Measurements from ENCODE around the gene DYNLT1. TPM values are rescaled to one million over a fixed set of nuclear protein-coding genes. Genes with fewer than 3 reads are reported as not detected.
"Not testable (repeated sequence)": the region's sequence is repeated elsewhere in the genome, so short reads cannot be mapped to it uniquely, and the experiment has no call there.

DYNLT1 gene
- total RNA-seq, 1 experiment from 2014 or later, result 19.9 TPM

DNA sequence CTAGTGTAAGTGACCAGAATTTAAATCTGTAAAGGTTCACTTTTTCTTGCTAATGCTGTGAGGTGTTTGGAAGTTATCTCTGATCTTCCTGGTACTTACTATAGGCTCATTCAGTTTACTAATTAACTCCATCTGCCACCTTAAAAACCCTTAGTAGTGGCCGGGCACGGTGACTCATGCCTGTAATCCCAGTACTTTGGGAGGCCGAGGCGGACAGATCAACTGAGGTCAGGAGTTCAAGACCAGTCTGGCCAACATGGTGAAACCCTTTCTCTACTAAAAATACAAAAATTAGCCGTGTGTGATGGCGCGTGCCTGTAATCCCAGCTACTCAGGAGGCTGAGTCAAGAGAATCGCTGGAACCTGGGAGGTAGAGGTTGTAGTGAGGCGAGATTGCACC lies 12.4 kb upstream of the DYNLT1 start:
- H3K9me2 ChIP-seq (replicated peaks; ENCODE audit: insufficient read depth, low read length); H3K9me3 ChIP-seq (ENCODE audit: low read length); H3K36me3 ChIP-seq (ENCODE audit: insufficient read depth, low read length); H4K20me1 ChIP-seq (ENCODE audit: insufficient read depth, low read depth, low read length); H3K4me1 ChIP-seq (ENCODE audit: low read length); H3K4me2 ChIP-seq (ENCODE audit: low read depth, low read length, poor library complexity, severe bottlenecking); H3K79me2 ChIP-seq (ENCODE audit: low read length); H3K27me3 ChIP-seq (ENCODE audit: low read length); H3K27ac ChIP-seq (ENCODE audit: low read length); H2AFZ ChIP-seq (ENCODE audit: low read length); H3K4me3 ChIP-seq (ENCODE audit: low read length); H3K9ac ChIP-seq (ENCODE audit: low read length); DNase-seq: not testable (repeated sequence)

DNA sequence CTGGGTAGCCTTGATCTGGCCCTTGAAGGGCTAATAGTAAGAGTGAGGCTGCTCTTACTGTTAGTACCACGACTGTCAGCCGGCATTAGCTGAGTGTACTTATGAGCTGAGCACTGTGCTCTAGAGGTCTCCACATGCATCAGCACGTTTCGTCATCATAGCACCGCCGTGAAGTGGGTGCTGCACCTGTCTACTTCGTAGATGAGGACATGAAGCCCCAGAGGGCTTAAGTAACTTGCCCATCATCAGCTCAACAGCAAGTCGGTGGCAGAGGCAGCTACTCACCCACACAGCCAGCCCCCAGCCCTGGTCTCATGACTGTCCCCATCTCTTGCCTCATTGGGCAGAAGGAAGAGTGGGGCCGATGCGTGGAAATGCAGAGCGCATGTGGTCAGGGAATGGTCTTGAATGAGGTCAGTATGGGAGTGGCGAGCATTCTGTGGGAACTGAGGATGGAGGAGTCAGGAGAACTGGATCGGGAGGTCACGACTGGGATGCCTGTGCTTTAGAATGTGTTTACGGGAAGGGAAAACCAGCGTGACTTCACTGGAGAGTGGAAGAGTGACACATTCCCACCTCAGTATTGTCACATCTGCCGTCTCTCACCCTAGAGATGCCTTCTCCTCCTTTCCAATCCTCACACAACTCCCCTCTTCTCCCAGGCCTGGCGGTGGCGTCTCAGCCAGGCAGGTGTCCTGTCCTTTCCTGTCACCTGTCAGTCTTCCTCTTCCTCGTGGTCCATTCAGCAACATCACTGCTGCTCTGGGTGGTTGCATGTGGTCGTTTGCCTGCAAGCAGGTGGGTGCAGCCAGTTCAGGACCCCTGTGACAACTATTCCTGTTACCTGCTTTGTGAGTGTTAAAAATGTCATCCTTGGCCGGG lies 11.3 kb upstream of the DYNLT1 start:
- Histone ChIP-seq H2AFZ (ENCODE audit: low read length) (no peak overlapping the region), H3K27me3 (ENCODE audit: low read length) (no peaks in the 10 kb centered on the region), H3K27ac (ENCODE audit: low read length) (no peak overlapping the region), H3K4me2 (ENCODE audit: low read depth, low read length, poor library complexity, severe bottlenecking) (no peak overlapping the region), H3K36me3 (ENCODE audit: insufficient read depth, low read length) (no peaks in the 10 kb centered on the region), H3K9me3 (ENCODE audit: low read length) (no peaks in the 10 kb centered on the region), H3K4me1 (ENCODE audit: low read length) (no peaks in the 10 kb centered on the region), H3K9ac (ENCODE audit: low read length) (no peak overlapping the region), H3K79me2 (ENCODE audit: low read length) (no peaks in the 10 kb centered on the region), H4K20me1 (ENCODE audit: insufficient read depth, low read depth, low read length) (no peaks in the 10 kb centered on the region), H3K4me3 (ENCODE audit: low read length) (no peak overlapping the region), H3K9me2 (replicated peaks; ENCODE audit: insufficient read depth, low read length) (no peaks in the 10 kb centered on the region)
- DNase-seq, result no peak

DNA sequence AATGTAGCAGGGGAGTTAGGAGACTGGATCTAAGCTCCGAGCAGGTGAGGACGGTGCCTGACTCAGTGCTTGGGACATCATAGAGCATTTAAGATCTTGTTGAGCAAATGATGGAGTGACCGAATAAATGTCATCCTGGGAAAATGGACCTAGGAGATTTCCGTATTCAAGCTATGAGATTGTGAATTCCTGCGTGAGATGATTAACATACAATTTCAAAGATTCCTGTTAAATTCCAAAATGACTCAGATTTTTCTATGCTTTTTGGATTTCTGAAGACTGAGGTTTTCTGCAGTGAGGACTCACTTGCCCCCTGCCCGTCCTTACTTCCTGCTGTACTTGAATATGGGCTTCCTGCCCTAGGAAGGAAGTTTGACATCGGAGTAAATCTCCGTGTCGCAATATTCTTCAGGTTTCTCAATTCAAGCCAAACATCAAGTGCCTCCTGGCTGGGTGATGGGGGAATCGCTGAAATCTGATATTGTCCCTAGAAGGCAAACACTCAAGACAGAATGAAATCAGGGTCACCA lies 10.5 kb upstream of the DYNLT1 start:
- DNase-seq, result no peak
- H3K9me2 ChIP-seq (replicated peaks; ENCODE audit: insufficient read depth, low read length), result no peaks in the 10 kb centered on the region
- no peak overlapping the region for H2AFZ ChIP-seq (ENCODE audit: low read length)
- H3K4me1 ChIP-seq (ENCODE audit: low read length), result peaks cover 4% of the 10 kb centered on the region
- H3K9ac ChIP-seq (ENCODE audit: low read length), result no peak overlapping the region
- H3K27me3 ChIP-seq (ENCODE audit: low read length), result no peaks in the 10 kb centered on the region
- H4K20me1 ChIP-seq (ENCODE audit: insufficient read depth, low read depth, low read length), result no peaks in the 10 kb centered on the region
- H3K4me3 ChIP-seq (ENCODE audit: low read length), result no peak overlapping the region
- no peak overlapping the region for H3K4me2 ChIP-seq (ENCODE audit: low read depth, low read length, poor library complexity, severe bottlenecking)
- H3K27ac ChIP-seq (ENCODE audit: low read length), result no peak overlapping the region
- H3K9me3 ChIP-seq (ENCODE audit: low read length), result no peaks in the 10 kb centered on the region
- no peaks in the 10 kb centered on the region for H3K79me2 ChIP-seq (ENCODE audit: low read length)
- no peaks in the 10 kb centered on the region for H3K36me3 ChIP-seq (ENCODE audit: insufficient read depth, low read length)

DNA sequence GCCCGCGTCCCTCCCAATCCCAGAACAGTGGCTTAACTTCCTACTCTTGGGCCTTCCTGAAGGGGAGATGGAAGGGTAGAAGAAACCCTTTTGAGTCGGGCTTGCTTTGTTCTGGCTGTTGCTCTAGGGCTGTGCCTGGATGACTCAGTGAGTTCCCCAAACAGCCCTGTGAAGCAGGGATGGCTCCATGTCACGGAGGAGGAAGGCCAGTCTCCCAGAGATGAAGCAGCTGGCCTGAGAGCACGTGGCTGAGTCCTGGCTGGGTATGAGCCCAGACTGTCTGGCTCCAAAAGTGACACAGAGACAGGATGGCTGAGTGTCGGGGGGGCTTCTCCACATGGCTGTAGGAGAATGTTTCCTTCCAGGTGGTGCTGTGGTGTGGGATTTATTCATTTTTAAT lies 10.0 kb upstream of the DYNLT1 start:
- no peak overlapping the region for H3K9ac ChIP-seq (ENCODE audit: low read length)
- no peaks in the 10 kb centered on the region for H3K9me3 ChIP-seq (ENCODE audit: low read length)
- no peaks in the 10 kb centered on the region for H3K79me2 ChIP-seq (ENCODE audit: low read length)
- DNase-seq, result no peak
- peaks cover 9% of the 10 kb centered on the region for H3K4me1 ChIP-seq (ENCODE audit: low read length)
- H3K4me2 ChIP-seq (ENCODE audit: low read depth, low read length, poor library complexity, severe bottlenecking), result no peak overlapping the region
- no peaks in the 10 kb centered on the region for H3K36me3 ChIP-seq (ENCODE audit: insufficient read depth, low read length)
- H3K27ac ChIP-seq (ENCODE audit: low read length), result no peak overlapping the region
- no peaks in the 10 kb centered on the region for H3K9me2 ChIP-seq (replicated peaks; ENCODE audit: insufficient read depth, low read length)
- no peaks in the 10 kb centered on the region for H4K20me1 ChIP-seq (ENCODE audit: insufficient read depth, low read depth, low read length)
- no peak overlapping the region for H3K4me3 ChIP-seq (ENCODE audit: low read length)
- H3K27me3 ChIP-seq (ENCODE audit: low read length), result no peaks in the 10 kb centered on the region
- H2AFZ ChIP-seq (ENCODE audit: low read length), result no peak overlapping the region

DNA sequence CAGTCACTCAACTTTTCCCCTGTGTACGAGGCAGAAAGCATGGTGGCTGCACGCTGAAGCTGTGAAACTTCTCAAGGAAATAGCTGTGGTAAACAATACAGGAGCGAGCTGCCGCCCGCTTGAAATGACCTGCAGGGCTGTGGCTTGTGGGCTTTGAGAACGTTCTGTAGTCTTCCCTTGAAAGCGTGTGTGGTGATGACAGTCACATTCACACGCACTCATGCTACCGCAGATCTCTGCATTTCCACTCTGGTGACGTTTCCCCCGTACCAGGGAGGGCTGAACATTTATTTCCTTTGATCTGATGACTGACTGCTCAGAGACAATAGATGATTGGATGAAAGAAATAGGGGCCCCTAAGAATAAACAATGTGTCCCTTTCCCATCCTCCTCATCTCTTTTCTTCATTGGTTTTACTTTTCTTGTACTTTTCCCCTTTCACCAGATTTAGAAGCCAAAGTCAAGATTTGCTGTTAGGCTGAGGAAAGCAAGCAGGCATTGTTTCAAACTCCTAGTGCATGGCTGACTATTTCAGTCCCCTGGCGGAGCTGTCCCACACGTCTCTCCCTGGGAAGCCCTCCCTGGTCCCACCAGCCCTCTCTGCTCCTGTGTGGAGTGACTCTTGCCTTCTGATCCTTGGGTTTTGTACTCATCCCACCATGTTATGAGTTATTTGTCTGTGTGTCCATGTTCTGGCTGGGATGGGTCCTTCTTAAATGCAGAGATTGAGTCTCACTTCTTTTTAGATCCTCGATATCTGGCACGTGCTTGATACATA lies 9.2 kb upstream of the DYNLT1 start:
- Histone ChIP-seq H3K79me2 (ENCODE audit: low read length) (no peaks in the 10 kb centered on the region), H4K20me1 (ENCODE audit: insufficient read depth, low read depth, low read length) (no peaks in the 10 kb centered on the region), H3K27me3 (ENCODE audit: low read length) (no peaks in the 10 kb centered on the region), H3K9me3 (ENCODE audit: low read length) (no peaks in the 10 kb centered on the region), H3K4me2 (ENCODE audit: low read depth, low read length, poor library complexity, severe bottlenecking) (no peak overlapping the region), H3K36me3 (ENCODE audit: insufficient read depth, low read length) (no peaks in the 10 kb centered on the region), H3K27ac (ENCODE audit: low read length) (no peak overlapping the region), H2AFZ (ENCODE audit: low read length) (no peak overlapping the region), H3K4me1 (ENCODE audit: low read length) (peaks cover 13% of the 10 kb centered on the region), H3K9ac (ENCODE audit: low read length) (no peak overlapping the region), H3K9me2 (replicated peaks; ENCODE audit: insufficient read depth, low read length) (no peaks in the 10 kb centered on the region), H3K4me3 (ENCODE audit: low read length) (no peak overlapping the region)
- DNase-seq, result no peak

DNA sequence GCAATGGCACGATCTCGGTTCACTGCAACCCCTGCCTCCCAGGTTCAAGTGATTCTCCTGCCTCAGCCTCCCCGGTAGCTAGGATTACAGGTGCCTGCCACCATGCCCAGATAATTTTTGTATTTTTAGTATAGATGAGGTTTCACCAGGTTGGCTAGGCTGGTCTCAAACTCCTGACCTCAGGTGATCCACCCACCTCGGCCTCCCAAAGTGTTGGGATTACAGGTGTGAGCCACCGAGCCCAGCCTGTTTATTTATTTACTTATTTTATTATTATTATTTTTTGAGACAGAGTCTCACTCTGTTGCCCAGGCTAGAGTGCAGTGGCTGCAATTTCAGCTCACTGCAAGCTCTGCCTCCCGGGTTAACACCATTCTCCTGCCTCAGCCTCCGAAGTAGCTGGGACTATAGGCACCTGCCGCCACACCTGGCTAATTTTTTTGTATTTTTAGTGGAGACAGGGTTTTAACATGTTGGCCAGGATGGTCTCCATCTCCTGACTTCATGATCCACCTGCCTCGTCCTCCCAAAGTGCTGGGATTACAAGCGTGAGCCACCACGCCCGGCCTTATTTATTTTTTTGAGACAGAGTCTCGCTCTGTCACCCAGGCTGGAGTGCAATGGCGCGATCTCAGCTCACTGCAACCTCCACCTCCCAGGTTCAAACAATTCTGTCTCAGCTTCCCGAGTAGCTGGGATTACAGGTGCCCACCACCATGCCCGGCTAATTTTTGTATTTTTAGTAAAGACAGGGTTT lies 7.6 kb upstream of the DYNLT1 start:
- H3K9me3 ChIP-seq (ENCODE audit: low read length); H3K4me3 ChIP-seq (ENCODE audit: low read length); DNase-seq: not testable (repeated sequence)

DNA sequence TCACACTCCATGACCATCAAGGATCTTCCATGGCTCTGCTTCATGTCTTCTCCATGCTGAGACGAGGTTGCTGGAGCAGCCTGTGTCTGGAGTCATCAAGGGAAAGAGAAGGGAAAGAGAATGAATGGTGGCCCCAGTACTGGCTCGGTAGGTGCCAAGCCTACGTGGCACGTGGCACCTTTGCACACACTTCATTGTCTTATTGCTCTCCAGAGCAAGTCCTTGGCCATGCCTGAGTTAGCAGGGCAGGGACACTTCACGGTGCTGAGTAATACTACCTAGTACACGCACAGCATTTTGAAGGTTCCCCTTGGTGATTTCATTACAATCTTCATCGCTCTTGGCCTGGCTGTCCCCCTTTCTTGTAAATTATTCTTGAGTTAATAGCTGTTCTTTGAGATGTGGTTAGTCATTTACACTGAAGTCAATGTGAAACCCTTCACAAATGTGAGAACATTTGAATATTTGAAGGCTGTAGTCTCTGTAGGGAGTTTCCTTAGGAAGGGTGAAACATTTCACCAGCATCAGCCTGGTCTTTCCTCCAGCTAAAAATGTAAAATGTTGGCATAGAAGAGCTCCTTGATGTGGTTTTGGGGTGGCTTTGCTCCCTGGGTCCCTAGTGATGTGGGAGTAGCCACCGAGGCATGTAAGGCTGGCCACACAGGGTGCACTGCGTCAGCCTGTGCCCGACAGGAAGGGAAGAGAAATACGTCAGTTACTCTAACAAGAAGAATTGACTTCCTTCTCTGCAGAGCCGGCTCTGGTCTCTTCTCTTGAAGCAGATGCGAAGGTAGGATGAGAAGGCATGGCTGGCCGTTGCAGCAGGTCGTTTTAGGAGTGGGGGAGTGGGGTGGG lies 5.0 kb upstream of the DYNLT1 start, which contains the start of gene SYTL3:
Gene SYTL3, plus strand, starts transcription at position 766 of the 855 bp plus-strand sequence. CDS start 13,215 bp downstream, outside the sequence.
- H3K27ac ChIP-seq (ENCODE audit: low read length), result no peak within 1 kb of the TSS
- no peaks in the 10 kb centered on the region for H3K9me2 ChIP-seq (replicated peaks; ENCODE audit: insufficient read depth, low read length)
- no peak within 1 kb of the TSS; the same call in 1 of the 2 replicates for H3K4me3 ChIP-seq (ENCODE audit: low read length)
- DNase-seq, result peak; percentile 69
- peaks cover 20% of the 10 kb centered on the region for H3K4me1 ChIP-seq (ENCODE audit: low read length)
- H3K4me2 ChIP-seq (ENCODE audit: low read depth, low read length, poor library complexity, severe bottlenecking), result peak within 1 kb of the TSS; percentile 24
- no peaks in the 10 kb centered on the region for H3K79me2 ChIP-seq (ENCODE audit: low read length)
- no peaks in the 10 kb centered on the region for H3K36me3 ChIP-seq (ENCODE audit: insufficient read depth, low read length)
- H3K9me3 ChIP-seq (ENCODE audit: low read length), result no peaks in the 10 kb centered on the region
- no peak within 1 kb of the TSS for H3K9ac ChIP-seq (ENCODE audit: low read length)
- H2AFZ ChIP-seq (ENCODE audit: low read length), result peak within 1 kb of the TSS; percentile 76; the same call in 1 of the 2 replicates
- H3K27me3 ChIP-seq (ENCODE audit: low read length), result no peaks in the 10 kb centered on the region
- no peaks in the 10 kb centered on the region for H4K20me1 ChIP-seq (ENCODE audit: insufficient read depth, low read depth, low read length)

More for the DNA sequence above, 7.6 kb upstream of the DYNLT1 start:
- H3K9me2 ChIP-seq (replicated peaks; ENCODE audit: insufficient read depth, low read length); H4K20me1 ChIP-seq (ENCODE audit: insufficient read depth, low read depth, low read length); H3K4me2 ChIP-seq (ENCODE audit: low read depth, low read length, poor library complexity, severe bottlenecking); H3K27ac ChIP-seq (ENCODE audit: low read length); H3K79me2 ChIP-seq (ENCODE audit: low read length); H2AFZ ChIP-seq (ENCODE audit: low read length); H3K36me3 ChIP-seq (ENCODE audit: insufficient read depth, low read length); H3K9ac ChIP-seq (ENCODE audit: low read length); H3K27me3 ChIP-seq (ENCODE audit: low read length): not testable (repeated sequence)
- H3K4me1 ChIP-seq (ENCODE audit: low read length), result peaks cover 13% of the 10 kb centered on the region

Data from Karpas-422 (cell line).